ENCODE measurements around the gene JAGN1. TPM values are rescaled to one million over a fixed set of nuclear protein-coding genes. Genes with fewer than 3 reads are reported as not detected.
A peak's percentile ranks its signal among the peaks of the same experiment; 100 is the strongest.
"Not testable (repeated sequence)": the region's sequence is repeated elsewhere in the genome, so short reads cannot be mapped to it uniquely, and the experiment has no call there.

JAGN1 gene
- total and polyA plus RNA-seq, 4 donors = 19.8 to 34.1 (median 24.4) TPM

DNA sequence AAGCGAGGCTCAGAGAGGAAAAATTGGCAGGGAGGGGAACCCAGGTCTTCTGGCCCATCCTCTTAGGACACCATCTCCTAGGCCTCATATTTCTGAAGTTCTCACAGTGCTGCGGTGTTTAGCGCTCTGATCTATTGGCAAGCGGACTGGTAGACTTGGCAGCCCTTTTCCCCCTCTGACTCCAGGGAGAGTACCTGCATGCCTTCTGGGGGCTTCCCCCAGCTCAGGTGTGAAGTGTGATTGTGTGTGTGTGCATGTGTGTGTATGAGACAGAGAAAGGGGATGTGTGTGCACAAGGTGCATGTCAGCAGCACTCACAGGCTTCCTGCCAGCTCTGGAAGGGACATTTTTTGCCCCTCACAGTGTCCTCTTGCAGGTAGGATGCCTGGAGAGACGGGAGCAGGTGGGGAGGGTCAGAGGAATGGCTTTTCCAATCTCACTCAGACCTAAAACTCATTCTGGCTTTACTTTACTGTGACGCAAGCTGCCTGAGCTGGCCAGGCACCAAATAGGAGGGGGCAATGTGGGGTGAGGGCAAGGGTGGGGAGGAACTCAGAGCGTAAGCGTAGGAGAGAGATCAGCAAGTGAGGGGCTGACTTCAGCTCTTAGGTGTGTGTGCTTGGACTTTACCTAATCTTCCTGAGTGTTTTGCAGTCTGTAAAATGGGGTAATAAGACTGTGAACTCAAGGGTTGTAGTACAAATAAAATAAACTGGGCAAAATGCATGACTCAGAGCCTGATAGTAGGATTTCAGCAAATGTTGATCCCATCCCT is 8.2 kb downstream of the JAGN1 start:
- WGBS, 2 donors = 18 to 34% methylated on average over 8 of the region's 8 CpGs
- Histone ChIP-seq H3K9me3 (ENCODE audit: control insufficient read depth, low read length) (no peaks in the 10 kb centered on the region), H3K4me1 (ENCODE audit: control insufficient read depth in 1 of 2, insufficient read depth in 2 of 2, low read length in 2 of 2) (no peaks in the 10 kb centered on the region), H3K27ac (ENCODE audit: low read depth in 1 of 2, low read length in 2 of 2) (no peak overlapping the region), H3K36me3 (ENCODE audit: control insufficient read depth in 1 of 2, insufficient read depth in 2 of 2, low read length in 1 of 2) (no peaks in the 10 kb centered on the region), H3K4me3 (ENCODE audit: low read length in 2 of 2) (no peak overlapping the region), H3K27me3 (ENCODE audit: control insufficient read depth in 1 of 2, insufficient read depth in 2 of 2, low read length in 1 of 2) (no peaks in the 10 kb centered on the region)
- no peak for ATAC-seq (ENCODE audit: low FRiP score)
- intact Hi-C loops (cut with DNase I) = no loop called here
- no peak for DNase-seq

DNA sequence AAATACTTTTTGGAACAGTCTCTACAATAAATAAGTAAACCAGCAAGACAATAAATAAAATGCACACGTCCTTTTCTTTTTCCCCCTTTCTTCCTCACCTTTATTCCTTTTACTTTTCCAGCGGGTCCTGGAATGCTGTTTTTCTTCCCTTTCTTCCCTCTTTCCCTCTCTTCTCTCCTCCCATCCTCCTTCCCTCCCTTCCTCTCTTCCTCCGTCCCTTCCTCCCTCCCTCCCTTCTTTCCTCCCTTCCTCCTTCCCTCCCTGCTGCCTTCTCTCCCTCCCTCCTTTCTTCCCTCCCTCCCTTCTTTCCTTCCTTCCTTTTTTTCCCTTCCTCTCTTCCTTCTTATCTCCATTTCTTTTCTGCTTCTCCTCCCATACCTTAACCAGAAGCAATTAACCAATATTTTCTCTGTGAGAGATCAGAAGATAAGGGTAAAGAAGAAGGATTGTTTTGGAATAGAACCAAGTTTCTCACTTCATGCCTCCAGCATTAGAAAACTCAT is 8.9 kb downstream of the JAGN1 start:
- intact Hi-C loops (cut with DNase I) = no loop called here
- WGBS, 2 donors = 58 to 64% methylated on average over 3 of the region's 3 CpGs

DNA sequence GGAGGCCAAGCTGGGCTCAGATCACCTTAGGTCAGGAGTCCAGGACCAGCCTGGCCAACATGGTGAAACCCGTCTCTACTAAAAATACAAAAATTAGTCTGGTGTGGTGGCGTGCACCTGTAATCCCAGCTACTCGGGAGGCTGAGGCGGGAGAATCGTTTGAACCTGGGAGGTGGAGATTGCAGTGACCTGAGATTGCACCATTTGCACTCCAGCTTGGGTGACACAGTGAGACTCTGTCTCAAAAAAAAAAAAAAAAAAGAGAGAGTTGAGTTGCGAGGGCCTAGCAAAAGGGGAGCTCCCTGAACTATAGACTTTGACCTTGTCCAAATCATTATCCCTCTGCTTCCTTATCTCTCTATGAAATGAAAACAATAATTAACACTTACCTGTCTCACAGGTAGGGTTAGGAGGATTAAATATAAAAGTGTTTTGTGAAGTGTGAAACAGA is 10.6 kb downstream of the JAGN1 start:
- DNase-seq = peak in 1 of 2 donors; percentile 8
- WGBS, 2 donors = 94 to 100% methylated on average over 6 of the region's 6 CpGs
- H3K9me3 ChIP-seq (ENCODE audit: control insufficient read depth, low read length); H3K4me3 ChIP-seq (ENCODE audit: low read length in 2 of 2); H3K4me1 ChIP-seq (ENCODE audit: control insufficient read depth in 1 of 2, insufficient read depth in 2 of 2, low read length in 2 of 2); ATAC-seq (ENCODE audit: low FRiP score); H3K27ac ChIP-seq (ENCODE audit: low read depth in 1 of 2, low read length in 2 of 2); intact Hi-C loops (cut with DNase I); H3K36me3 ChIP-seq (ENCODE audit: control insufficient read depth in 1 of 2, insufficient read depth in 2 of 2, low read length in 1 of 2); H3K27me3 ChIP-seq (ENCODE audit: control insufficient read depth in 1 of 2, insufficient read depth in 2 of 2, low read length in 1 of 2): not testable (repeated sequence)

More for the DNA sequence above, 8.9 kb downstream of the JAGN1 start:
- ATAC-seq (ENCODE audit: low FRiP score) (no peak), DNase-seq (no peak)
- Histone ChIP-seq H3K27me3 (ENCODE audit: control insufficient read depth in 1 of 2, insufficient read depth in 2 of 2, low read length in 1 of 2) (no peaks in the 10 kb centered on the region), H3K4me3 (ENCODE audit: low read length in 2 of 2) (no peak overlapping the region), H3K36me3 (ENCODE audit: control insufficient read depth in 1 of 2, insufficient read depth in 2 of 2, low read length in 1 of 2) (no peaks in the 10 kb centered on the region), H3K4me1 (ENCODE audit: control insufficient read depth in 1 of 2, insufficient read depth in 2 of 2, low read length in 2 of 2) (no peaks in the 10 kb centered on the region), H3K27ac (ENCODE audit: low read depth in 1 of 2, low read length in 2 of 2) (no peak overlapping the region), H3K9me3 (ENCODE audit: control insufficient read depth, low read length) (no peaks in the 10 kb centered on the region)

DNA sequence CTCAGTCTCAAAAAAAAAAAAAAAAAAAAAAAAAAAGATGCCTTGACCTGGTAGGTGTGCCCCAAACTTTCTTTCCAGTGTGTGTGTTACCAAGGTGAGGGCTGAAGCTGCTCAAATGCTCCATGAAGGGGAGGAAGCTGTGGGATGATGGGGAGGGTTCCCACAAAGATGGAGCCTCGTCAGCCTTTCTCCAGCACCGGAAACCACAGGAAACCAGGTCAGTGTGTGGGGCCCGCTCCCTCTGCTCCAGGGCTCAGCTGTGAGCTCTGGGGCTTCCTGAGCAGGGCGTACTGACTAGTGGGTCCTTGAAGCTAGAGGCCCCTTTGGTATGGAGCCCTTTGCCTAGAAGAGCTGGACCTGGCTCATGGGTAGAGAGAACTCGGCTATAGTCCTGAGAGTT is 11.6 kb downstream of the JAGN1 start:
- intact Hi-C loops (cut with DNase I) = no loop called here
- H3K4me3 ChIP-seq (ENCODE audit: low read length in 2 of 2) = no peak overlapping the region

DNA sequence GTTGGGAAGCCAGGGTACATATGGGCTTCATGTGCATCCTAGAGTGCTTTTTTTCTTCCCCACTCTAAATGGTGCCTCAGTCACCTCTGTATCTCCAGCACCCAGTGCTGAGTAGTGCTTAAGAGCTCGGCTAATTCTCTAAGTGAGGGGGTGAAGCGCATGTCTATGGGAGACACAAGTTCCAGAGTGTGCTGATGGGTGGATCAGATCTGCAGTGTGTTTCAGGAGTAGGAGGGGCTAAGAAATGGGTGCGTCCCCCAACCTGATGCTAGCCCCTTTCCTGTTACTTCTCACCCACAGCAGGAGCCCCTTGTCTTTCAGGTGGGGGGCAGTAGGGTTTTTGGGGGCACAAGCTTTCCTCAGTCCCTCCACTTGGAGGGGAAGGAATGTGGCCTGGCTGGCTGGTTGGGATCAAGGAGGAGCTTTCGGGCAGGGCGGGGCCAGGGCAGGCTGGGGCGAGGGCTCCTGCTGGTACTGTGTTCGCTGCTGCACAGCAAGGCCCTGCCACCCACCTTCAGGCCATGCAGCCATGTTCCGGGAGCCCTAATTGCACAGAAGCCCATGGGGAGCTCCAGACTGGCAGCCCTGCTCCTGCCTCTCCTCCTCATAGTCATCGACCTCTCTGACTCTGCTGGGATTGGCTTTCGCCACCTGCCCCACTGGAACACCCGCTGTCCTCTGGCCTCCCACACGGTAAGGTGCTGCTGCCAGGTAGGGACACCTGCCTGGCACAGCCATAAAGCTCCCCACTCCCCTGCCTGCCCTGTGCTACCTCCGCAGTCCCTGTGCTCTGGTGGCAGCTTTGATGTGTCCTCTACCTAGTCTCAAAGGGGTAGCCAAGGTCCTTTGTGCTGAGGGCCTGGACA is 12.2 kb downstream of the JAGN1 start, which contains the start of gene IL17RE:
Gene IL17RE (plus strand): TSS at position 477 of the 866 bp plus-strand sequence. CDS start 85 bp downstream, at position 562.
- WGBS, 2 donors = 40 to 46% methylated on average over 13 of the region's 13 CpGs
- H3K4me3 ChIP-seq (ENCODE audit: low read length in 2 of 2) = peak within 1 kb of the TSS in 1 of 2 donors; percentile 3
- no peaks in the 10 kb centered on the region for H3K4me1 ChIP-seq (ENCODE audit: control insufficient read depth in 1 of 2, insufficient read depth in 2 of 2, low read length in 2 of 2)
- H3K36me3 ChIP-seq (ENCODE audit: control insufficient read depth in 1 of 2, insufficient read depth in 2 of 2, low read length in 1 of 2) = no peaks in the 10 kb centered on the region
- peak; percentile 59 for ATAC-seq (ENCODE audit: low FRiP score)
- no peaks in the 10 kb centered on the region for H3K27me3 ChIP-seq (ENCODE audit: control insufficient read depth in 1 of 2, insufficient read depth in 2 of 2, low read length in 1 of 2)
- DNase-seq = peak; percentile 56 to 83
- intact Hi-C loops (cut with DNase I) = no loop called here
- no peaks in the 10 kb centered on the region for H3K9me3 ChIP-seq (ENCODE audit: control insufficient read depth, low read length)
- H3K27ac ChIP-seq (ENCODE audit: low read depth in 1 of 2, low read length in 2 of 2) = peak within 1 kb of the TSS in 1 of 2 donors; percentile 11

More for the DNA sequence above, 11.6 kb downstream of the JAGN1 start:
- Histone ChIP-seq H3K9me3 (ENCODE audit: control insufficient read depth, low read length) (no peaks in the 10 kb centered on the region), H3K36me3 (ENCODE audit: control insufficient read depth in 1 of 2, insufficient read depth in 2 of 2, low read length in 1 of 2) (no peaks in the 10 kb centered on the region), H3K27ac (ENCODE audit: low read depth in 1 of 2, low read length in 2 of 2) (no peak overlapping the region), H3K4me1 (ENCODE audit: control insufficient read depth in 1 of 2, insufficient read depth in 2 of 2, low read length in 2 of 2) (no peaks in the 10 kb centered on the region), H3K27me3 (ENCODE audit: control insufficient read depth in 1 of 2, insufficient read depth in 2 of 2, low read length in 1 of 2) (no peaks in the 10 kb centered on the region)
- 90 to 95% methylated on average over 5 of the region's 5 CpGs for WGBS, 2 donors
- ATAC-seq (ENCODE audit: low FRiP score) = no peak
- no peak for DNase-seq

DNA sequence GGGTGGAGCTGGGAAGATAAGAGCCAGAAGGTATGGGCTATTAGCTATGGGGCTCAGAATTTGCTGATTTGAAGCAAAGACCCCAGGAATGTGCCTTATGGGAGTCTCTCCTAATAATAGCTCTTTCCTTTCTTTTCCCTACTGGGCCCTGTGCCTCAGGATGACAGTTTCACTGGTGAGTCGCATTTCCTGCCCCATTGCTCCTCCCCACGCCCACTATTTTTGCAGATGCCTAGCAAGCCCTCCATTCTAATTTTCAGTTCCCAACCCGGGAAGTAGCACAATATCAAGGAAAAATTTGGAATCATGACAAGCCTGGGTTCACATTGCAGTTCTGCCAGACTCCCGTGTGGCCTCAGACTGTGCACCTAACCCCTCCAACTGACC is 12.8 kb downstream of the JAGN1 start:
- ATAC-seq (ENCODE audit: low FRiP score) = no peak

DNA sequence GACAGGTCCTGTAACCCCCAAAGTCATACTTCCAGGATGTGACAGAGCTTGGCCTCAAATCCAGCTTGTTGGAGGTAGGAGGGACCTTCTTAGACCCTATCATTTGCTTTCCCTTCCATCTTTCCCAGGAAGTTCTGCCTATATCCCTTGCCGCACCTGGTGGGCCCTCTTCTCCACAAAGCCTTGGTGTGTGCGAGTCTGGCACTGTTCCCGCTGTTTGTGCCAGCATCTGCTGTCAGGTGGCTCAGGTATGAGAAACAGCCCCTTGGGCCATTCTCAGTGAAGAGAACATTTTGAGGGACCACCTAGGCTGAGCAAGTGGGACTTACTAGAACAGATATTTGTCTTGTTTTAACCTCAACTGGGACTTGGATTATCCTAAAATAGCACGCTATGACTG is 13.5 kb downstream of the JAGN1 start:
- no peaks in the 10 kb centered on the region for H3K36me3 ChIP-seq (ENCODE audit: control insufficient read depth in 1 of 2, insufficient read depth in 2 of 2, low read length in 1 of 2)
- H3K9me3 ChIP-seq (ENCODE audit: control insufficient read depth, low read length) = no peaks in the 10 kb centered on the region
- H3K4me1 ChIP-seq (ENCODE audit: control insufficient read depth in 1 of 2, insufficient read depth in 2 of 2, low read length in 2 of 2) = no peaks in the 10 kb centered on the region
- no peak overlapping the region for H3K4me3 ChIP-seq (ENCODE audit: low read length in 2 of 2)
- H3K27ac ChIP-seq (ENCODE audit: low read depth in 1 of 2, low read length in 2 of 2) = no peak overlapping the region
- 92 to 95% methylated on average over 4 of the region's 4 CpGs for WGBS, 2 donors
- DNase-seq (peak in 1 of 2 donors; percentile 51), ATAC-seq (ENCODE audit: low FRiP score) (no peak)
- H3K27me3 ChIP-seq (ENCODE audit: control insufficient read depth in 1 of 2, insufficient read depth in 2 of 2, low read length in 1 of 2) = no peaks in the 10 kb centered on the region
- intact Hi-C loops (cut with DNase I) = no loop called here

More for the DNA sequence above, 12.8 kb downstream of the JAGN1 start:
- no peaks in the 10 kb centered on the region for H3K36me3 ChIP-seq (ENCODE audit: control insufficient read depth in 1 of 2, insufficient read depth in 2 of 2, low read length in 1 of 2)
- H3K4me1 ChIP-seq (ENCODE audit: control insufficient read depth in 1 of 2, insufficient read depth in 2 of 2, low read length in 2 of 2) = no peaks in the 10 kb centered on the region
- peak overlapping the region in 1 of 2 donors; percentile 3 for H3K4me3 ChIP-seq (ENCODE audit: low read length in 2 of 2)
- intact Hi-C loops (cut with DNase I) = no loop called here
- WGBS, 2 donors = 14 to 21% methylated on average over 4 of the region's 4 CpGs
- H3K27me3 ChIP-seq (ENCODE audit: control insufficient read depth in 1 of 2, insufficient read depth in 2 of 2, low read length in 1 of 2) = no peaks in the 10 kb centered on the region
- H3K9me3 ChIP-seq (ENCODE audit: control insufficient read depth, low read length) = no peaks in the 10 kb centered on the region
- peak overlapping the region in 1 of 2 donors; percentile 11 for H3K27ac ChIP-seq (ENCODE audit: low read depth in 1 of 2, low read length in 2 of 2)
- peak in 1 of 2 donors; percentile 58 for DNase-seq

DNA sequence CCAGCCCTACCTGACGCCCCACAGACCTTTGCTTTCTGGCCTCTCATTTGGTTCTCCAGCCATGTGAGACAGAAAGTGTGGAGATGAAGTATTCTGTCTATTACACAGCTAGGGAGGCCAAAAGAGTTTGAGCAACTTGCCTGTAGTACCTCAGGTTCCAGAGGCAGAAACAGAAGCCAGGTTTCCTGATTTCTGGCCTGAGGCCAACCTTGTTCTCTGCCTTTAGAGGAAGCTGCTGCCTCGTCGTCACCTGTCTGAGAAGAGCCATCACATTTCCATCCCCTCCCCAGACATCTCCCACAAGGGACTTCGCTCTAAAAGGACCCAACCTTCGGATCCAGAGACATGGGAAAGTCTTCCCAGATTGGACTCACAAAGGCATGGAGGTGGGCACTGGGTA is 16.1 kb downstream of the JAGN1 start:
- Histone ChIP-seq H3K4me1 (ENCODE audit: control insufficient read depth in 1 of 2, insufficient read depth in 2 of 2, low read length in 2 of 2) (no peaks in the 10 kb centered on the region), H3K4me3 (ENCODE audit: low read length in 2 of 2) (no peak overlapping the region), H3K27me3 (ENCODE audit: control insufficient read depth in 1 of 2, insufficient read depth in 2 of 2, low read length in 1 of 2) (no peaks in the 10 kb centered on the region), H3K36me3 (ENCODE audit: control insufficient read depth in 1 of 2, insufficient read depth in 2 of 2, low read length in 1 of 2) (no peaks in the 10 kb centered on the region), H3K27ac (ENCODE audit: low read depth in 1 of 2, low read length in 2 of 2) (no peak overlapping the region), H3K9me3 (ENCODE audit: control insufficient read depth, low read length) (no peaks in the 10 kb centered on the region)
- intact Hi-C loops (cut with DNase I) = no loop called here
- WGBS, 2 donors = 93 to 95% methylated on average over 5 of the region's 5 CpGs
- DNase-seq (peak in 1 of 2 donors; percentile 28), ATAC-seq (ENCODE audit: low FRiP score) (no peak)

Data from aorta (tissue), 5 donors.